ENCODE data around the gene TBC1D5.
"Not testable (repeated sequence)": the region's sequence is repeated elsewhere in the genome, so short reads cannot be mapped to it uniquely, and the experiment has no call there.

Gene TBC1D5

GRCh38 chr3:17394541-17395155, 347.8 kb downstream of the TBC1D5 start:
- no peak for DNase-seq

- DNase-seq = not testable (repeated sequence)
Measured at GRCh38 chr3:17392516-17392915, 349.9 kb downstream of the TBC1D5 start.

GRCh38 chr3:17390785-17391184, 351.6 kb downstream of the TBC1D5 start:
- DNase-seq = no peak

- DNase-seq = no peak
Measured at GRCh38 chr3:17387108-17387507, 355.3 kb downstream of the TBC1D5 start.

- DNase-seq = no peak
Measured at GRCh38 chr3:17386432-17386831, 356.0 kb downstream of the TBC1D5 start.

GRCh38 chr3:17384567-17385296, 357.7 kb downstream of the TBC1D5 start:
- DNase-seq = peak; percentile 60

- no peak for DNase-seq
Measured at GRCh38 chr3:17373304-17373703, 369.1 kb downstream of the TBC1D5 start.

GRCh38 chr3:17372362-17373210, 369.8 kb downstream of the TBC1D5 start:
- no peak for DNase-seq

GRCh38 chr3:17369973-17370372, 372.5 kb downstream of the TBC1D5 start:
- DNase-seq = no peak

- DNase-seq = no peak
Measured at GRCh38 chr3:17367171-17367570, 375.3 kb downstream of the TBC1D5 start.

- no peak for DNase-seq
Measured at GRCh38 chr3:17360991-17361390, 381.4 kb downstream of the TBC1D5 start.

- DNase-seq = no peak
Measured at GRCh38 chr3:17359911-17360310, 382.5 kb downstream of the TBC1D5 start.

- no peak for DNase-seq
Measured at GRCh38 chr3:17357035-17357710, 385.3 kb downstream of the TBC1D5 start.

GRCh38 chr3:17356585-17356984, 385.8 kb downstream of the TBC1D5 start:
- no peak for DNase-seq

- DNase-seq = no peak
Measured at GRCh38 chr3:17355591-17355990, 386.8 kb downstream of the TBC1D5 start.

GRCh38 chr3:17354341-17354740, 388.1 kb downstream of the TBC1D5 start:
- no peak for DNase-seq

- DNase-seq = no peak
Measured at GRCh38 chr3:17352620-17353019, 389.8 kb downstream of the TBC1D5 start.

- DNase-seq = not testable (repeated sequence)
Measured at GRCh38 chr3:17351193-17351592, 391.2 kb downstream of the TBC1D5 start.

- DNase-seq = no peak
Measured at GRCh38 chr3:17349093-17349492, 393.3 kb downstream of the TBC1D5 start.

- DNase-seq = no peak
Measured at GRCh38 chr3:17342119-17342518, 400.3 kb downstream of the TBC1D5 start.

GRCh38 chr3:17340693-17341092, 401.7 kb downstream of the TBC1D5 start:
- no peak for DNase-seq

GRCh38 chr3:17340261-17340660, 402.2 kb downstream of the TBC1D5 start:
- DNase-seq = no peak

- no peak for DNase-seq
Measured at GRCh38 chr3:17339132-17339575, 403.3 kb downstream of the TBC1D5 start.

Measured in kidney glomerular epithelial cell (primary cell).